GM08714 (cell line): ENCODE measurements around the gene WASF1.
"Not testable (repeated sequence)": the region's sequence is repeated elsewhere in the genome, so short reads cannot be mapped to it uniquely, and the experiment has no call there.

Experiments
- H3K4me3 ChIP-seq: fragments of 200-500 bp; sonication (Bioruptor generic); 2 replicates; pipeline ENCODE4 v1.5.1; 2014; ENCODE audit warnings: mild to moderate bottlenecking, low read length, inconsistent platforms
- ZNF274 ChIP-seq: IDR thresholded peaks from 2 replicates; pipeline ENCODE4 v1.6.1; 2012; ENCODE audit warnings: mild to moderate bottlenecking, low read depth, low read length

The WASF1 gene

DNA sequence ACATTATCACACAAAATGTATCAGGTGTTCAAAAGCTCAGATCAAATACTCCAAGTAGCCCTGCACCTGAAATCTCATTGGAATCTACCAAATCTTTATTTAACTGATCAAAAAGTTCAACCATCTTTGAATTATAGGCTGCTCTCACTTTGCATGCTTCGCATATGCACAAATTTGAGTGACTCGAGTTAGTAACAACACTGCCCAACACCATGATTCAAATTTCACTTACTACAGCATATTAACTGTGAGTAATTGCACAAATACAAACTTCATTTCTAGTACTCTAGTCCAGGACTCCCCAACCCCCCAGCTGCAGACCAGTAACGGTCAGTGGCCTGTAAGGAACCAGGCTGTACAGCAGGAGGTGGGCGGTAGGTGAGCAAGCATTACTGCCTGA, 51.1 kb downstream of the WASF1 start:
- no peak for TF ChIP-seq ZNF274
- H3K4me3 ChIP-seq, result no peak overlapping the region

GRCh38 chr6:110125361-110125760, 54.1 kb downstream of the WASF1 start:
- no peak for TF ChIP-seq ZNF274

DNA sequence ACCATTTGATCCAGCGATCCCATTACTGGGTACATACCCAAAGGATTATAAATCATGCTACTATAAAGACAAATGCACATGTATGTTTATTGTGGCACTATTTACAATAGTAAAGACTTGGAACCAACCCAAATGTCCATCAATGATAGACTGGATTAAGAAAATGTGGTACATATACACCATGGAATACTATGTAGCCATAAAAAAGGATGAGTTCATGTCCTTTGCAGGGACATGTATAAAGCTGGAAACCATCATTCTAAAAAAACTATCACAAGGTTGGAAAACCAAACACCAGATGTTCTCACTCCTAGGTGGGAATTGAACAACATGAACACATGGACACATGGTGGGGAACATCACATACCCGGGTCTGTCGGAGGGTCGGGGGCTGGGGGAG, 57.8 kb downstream of the WASF1 start:
- H3K4me3 ChIP-seq, result not testable (repeated sequence)

More at GRCh38 chr6:110125361-110125760, 54.1 kb downstream of the WASF1 start:
- H3K4me3 ChIP-seq, result no peak overlapping the region

- no peak overlapping the region for H3K4me3 ChIP-seq
- no peak for TF ChIP-seq ZNF274
Observed at GRCh38 chr6:110116258-110116657, 63.2 kb downstream of the WASF1 start.

- no peak overlapping the region for H3K4me3 ChIP-seq
- no peak for TF ChIP-seq ZNF274
Observed at GRCh38 chr6:110114004-110114403, 65.5 kb downstream of the WASF1 start.

GRCh38 chr6:110105296-110105695, 74.2 kb downstream of the WASF1 start:
- no peak for TF ChIP-seq ZNF274
- no peak overlapping the region for H3K4me3 ChIP-seq

GRCh38 chr6:110103260-110103659, 76.2 kb downstream of the WASF1 start:
- TF ChIP-seq ZNF274, result no peak
- H3K4me3 ChIP-seq, result no peak overlapping the region

DNA sequence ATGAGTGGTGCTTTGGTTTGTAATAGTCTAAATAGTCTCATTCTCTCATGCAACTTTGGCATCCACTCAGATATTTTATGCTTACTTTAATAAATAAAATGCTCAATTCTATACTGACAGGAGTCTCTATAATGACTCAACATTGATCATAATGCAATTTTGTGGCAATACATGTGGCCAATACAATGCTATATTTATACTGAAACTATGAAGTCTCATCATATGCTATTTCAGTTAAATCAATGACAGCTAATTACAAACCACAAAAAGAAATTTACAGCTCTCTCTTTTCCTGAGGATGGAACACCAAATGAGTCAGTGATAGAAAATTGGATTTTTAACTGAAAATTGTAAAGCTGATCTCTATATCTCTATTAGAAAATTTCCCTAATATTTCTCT, 77.1 kb downstream of the WASF1 start:
- H3K4me3 ChIP-seq, result no peak overlapping the region
- no peak for TF ChIP-seq ZNF274

DNA sequence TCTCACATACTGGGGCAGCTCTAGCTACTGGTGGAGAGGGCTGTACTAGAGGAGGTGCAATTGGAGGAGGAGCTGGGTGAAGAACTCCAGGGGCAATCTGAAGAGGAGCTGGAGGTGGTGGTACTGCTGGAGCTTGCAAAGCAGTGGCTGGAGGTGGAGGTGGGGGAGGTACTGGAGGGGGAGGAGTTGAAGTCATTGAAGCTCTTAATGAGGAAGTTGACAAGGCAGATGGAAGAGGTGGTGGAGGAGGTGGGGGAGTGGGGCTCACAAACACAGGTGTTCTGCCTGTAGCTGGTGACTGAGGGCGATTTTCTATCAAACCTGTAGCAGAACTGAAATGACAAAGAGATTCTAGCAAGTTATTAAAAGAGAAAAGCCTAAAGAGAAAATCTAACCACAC, 77.6 kb downstream of the WASF1 start:
- no peak overlapping the region for H3K4me3 ChIP-seq
- TF ChIP-seq ZNF274, result no peak

DNA sequence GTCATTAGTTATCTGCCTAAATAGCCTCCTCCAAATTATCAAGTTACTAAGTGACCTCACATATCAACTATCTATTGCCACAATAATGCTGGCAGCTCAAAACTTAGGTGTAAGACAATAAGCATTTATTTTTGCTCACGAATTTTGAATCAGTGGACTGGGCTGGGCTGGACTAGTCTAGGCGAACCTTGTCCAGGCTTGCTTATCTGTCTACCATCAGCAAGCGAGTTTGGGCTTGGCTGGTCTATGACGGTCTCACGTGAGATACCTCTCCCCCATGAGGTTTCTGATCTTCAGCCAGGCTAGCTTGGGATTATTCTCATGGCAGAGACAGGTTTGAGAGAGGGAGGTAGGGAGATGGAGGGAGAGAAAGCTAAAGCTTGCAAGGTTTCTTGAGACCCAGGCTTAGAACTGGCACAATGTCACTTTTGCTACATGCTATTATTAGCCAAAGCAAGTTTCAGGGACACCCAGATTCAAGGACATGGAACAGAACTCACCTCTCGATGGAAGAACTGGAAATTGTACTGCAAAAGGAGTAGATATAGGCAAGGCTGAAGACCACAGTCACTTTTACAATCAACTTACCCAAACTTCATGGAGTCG, 80.9 kb downstream of the WASF1 start:
- no peak overlapping the region for H3K4me3 ChIP-seq
- TF ChIP-seq ZNF274, result no peak

GRCh38 chr6:110097443-110097842, 82.0 kb downstream of the WASF1 start:
- no peak for TF ChIP-seq ZNF274
- H3K4me3 ChIP-seq, result no peak overlapping the region

- H3K4me3 ChIP-seq, result no peak overlapping the region
- TF ChIP-seq ZNF274, result no peak
Observed at GRCh38 chr6:110095935-110096334, 83.5 kb downstream of the WASF1 start.

DNA sequence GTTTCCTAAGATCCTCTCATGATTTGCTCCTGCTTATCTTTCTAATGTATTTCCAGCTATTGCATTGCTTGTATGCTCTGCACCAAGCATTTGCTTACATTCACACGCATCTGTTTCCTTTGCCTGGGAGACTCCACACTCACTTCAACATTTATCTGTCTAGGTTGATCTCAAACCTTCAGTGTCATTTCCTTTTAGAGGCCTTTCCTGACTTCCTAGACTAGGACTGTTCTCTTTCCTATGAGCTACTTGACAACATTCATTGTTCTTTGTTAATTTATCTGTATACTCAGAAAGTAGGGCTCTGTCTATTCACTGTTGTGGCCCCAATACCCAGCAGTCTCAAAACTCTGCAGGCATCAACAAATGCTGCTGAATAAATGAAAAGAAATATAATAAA, 84.4 kb downstream of the WASF1 start:
- H3K4me3 ChIP-seq, result no peak overlapping the region
- no peak for TF ChIP-seq ZNF274

DNA sequence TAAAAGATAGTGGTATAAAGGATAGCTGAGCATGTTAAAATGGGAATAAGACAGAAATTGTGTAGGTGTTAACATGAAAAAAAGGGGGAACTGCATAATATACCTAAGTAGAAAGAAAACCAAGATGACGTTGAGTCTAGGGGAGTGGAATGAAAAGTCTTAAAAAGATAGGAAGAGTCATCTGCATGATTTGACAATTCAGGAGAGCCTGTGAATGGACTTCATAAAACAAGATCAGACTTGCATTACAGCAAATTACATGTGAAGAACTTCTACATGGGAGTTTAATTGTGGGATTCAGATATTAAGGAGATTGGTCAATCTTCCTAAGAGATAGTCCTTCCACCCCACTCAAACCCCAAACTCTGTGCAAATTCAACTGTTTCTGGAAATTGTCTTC, 85.5 kb downstream of the WASF1 start:
- TF ChIP-seq ZNF274, result no peak
- no peak overlapping the region for H3K4me3 ChIP-seq

DNA sequence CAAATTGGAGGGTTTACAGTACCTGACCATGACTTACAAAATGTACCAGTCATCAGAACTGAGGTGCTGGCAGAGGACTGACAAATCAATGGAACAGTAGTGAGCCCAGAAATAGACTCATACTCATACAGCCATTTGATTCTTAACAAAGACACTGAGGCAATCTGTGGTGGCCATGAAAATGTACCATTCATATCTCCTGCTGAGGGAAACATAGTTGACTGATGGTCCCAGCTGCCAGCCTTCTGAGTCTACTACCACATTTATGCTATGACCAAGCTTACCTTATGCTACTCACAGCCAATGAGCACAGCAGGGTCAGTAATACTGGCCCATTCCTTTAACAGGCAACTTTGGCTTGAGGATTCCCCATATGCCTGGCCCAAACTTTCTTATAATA, 88.6 kb downstream of the WASF1 start:
- TF ChIP-seq ZNF274, result no peak
- H3K4me3 ChIP-seq, result no peak overlapping the region

DNA sequence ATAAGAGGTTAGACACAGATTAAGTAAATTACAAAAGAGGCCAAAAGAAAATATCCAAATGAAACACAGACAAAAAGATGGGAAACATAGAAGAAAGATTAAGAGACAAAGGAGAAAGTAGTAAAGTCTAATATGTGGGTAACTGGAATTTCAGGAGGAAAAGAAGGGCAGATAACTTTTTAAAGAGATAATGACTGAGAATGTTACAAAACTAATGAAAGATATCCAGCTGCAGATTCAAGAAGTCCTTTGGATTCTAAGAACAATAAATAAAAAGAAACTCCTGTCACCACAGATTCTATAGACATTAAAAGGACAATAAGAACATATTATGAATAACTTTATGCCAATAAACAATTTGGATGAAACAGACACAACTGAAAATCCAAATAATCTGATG, 90.1 kb downstream of the WASF1 start:
- H3K4me3 ChIP-seq, result no peak overlapping the region
- TF ChIP-seq ZNF274, result no peak
